Fibroblast of lung (primary cell): ENCODE measurements around the gene GALK2. TPM values are rescaled to one million over a fixed set of nuclear protein-coding genes. Genes with fewer than 3 reads are reported as not detected.
A peak's percentile ranks its signal among the peaks of the same experiment; 100 is the strongest.

Source experiments
- DNase-seq, 2 donors: peaks; one replicate each; pipeline versions ENCODE4 v3.0.0 to v3.0.0-alpha.2; 2010; ENCODE audit warnings: low read depth in 2 of 2
- H2AFZ ChIP-seq: 2 replicates; pipeline ENCODE4 v1.5.1; 2012; ENCODE audit warnings: low read length, control low read depth, inconsistent platforms
- H3K27ac ChIP-seq: 2 replicates; pipeline ENCODE4 v1.5.1; 2011; ENCODE audit warnings: low read length, control low read depth; ENCODE audit not compliant: insufficient read depth
- H3K27me3 ChIP-seq: 2 replicates; pipeline ENCODE4 v1.5.1; 2011; ENCODE audit warnings: mild to moderate bottlenecking, low read length; ENCODE audit not compliant: control insufficient read depth, insufficient read depth
- H3K36me3 ChIP-seq: 2 replicates; pipeline ENCODE4 v1.5.1; 2011; ENCODE audit warnings: low read length; ENCODE audit not compliant: control insufficient read depth, insufficient read depth
- H3K4me1 ChIP-seq: 2 replicates; pipeline ENCODE4 v1.5.1; 2011; ENCODE audit warnings: low read length; ENCODE audit not compliant: control insufficient read depth, insufficient read depth; ENCODE audit errors: extremely low read depth
- H3K4me2 ChIP-seq: 2 replicates; pipeline ENCODE4 v1.5.1; 2011; ENCODE audit warnings: low read length, control low read depth; ENCODE audit not compliant: insufficient read depth; ENCODE audit errors: extremely low read depth
- H3K4me3 ChIP-seq, 4 experiments: fragments of 200-600 bp in 1 of 4; sonication (generic) in 1 of 4; replicated peaks in 1 of 4; 2 replicates each; pipeline ENCODE4 v1.5.1; 2011 to 2016; ENCODE audit warnings: low read length in 4 of 4, low read depth in 3 of 4, mild to moderate bottlenecking in 3 of 4, control low read depth in 2 of 4, inconsistent platforms in 1 of 4, mixed read lengths in 1 of 4; ENCODE audit not compliant: insufficient read depth in 1 of 4; ENCODE audit errors: control extremely low read depth in 1 of 4
- H3K79me2 ChIP-seq: 2 replicates; pipeline ENCODE4 v1.5.1; 2012; ENCODE audit warnings: mild to moderate bottlenecking, low read length, inconsistent platforms; ENCODE audit not compliant: control insufficient read depth, insufficient read depth
- H3K9ac ChIP-seq: 2 replicates; pipeline ENCODE4 v1.5.1; 2011; ENCODE audit warnings: mild to moderate bottlenecking, low read length, control low read depth; ENCODE audit not compliant: insufficient read depth
- H3K9me3 ChIP-seq: 2 replicates; pipeline ENCODE4 v1.5.1; 2012; ENCODE audit warnings: low read depth, low read length; ENCODE audit not compliant: control insufficient read depth, insufficient read depth
- H4K20me1 ChIP-seq: 2 replicates; pipeline ENCODE4 v1.5.1; 2011; ENCODE audit warnings: low read length; ENCODE audit not compliant: control insufficient read depth, insufficient read depth; ENCODE audit errors: extremely low read depth
- CTCF ChIP-seq, 2 donors: IDR thresholded peaks in 1 of 2; conservative IDR thresholded peaks in 1 of 2; 1 replicate in 1 of 2; 2 replicates in 1 of 2; pipeline ENCODE4 v1.5.1; 2011 to 2012; ENCODE audit warnings: low read length in 2 of 2, control low read depth in 1 of 2, inconsistent platforms in 1 of 2, low read depth in 1 of 2, mild to moderate bottlenecking in 1 of 2
- EZH2 ChIP-seq: IDR thresholded peaks from 2 replicates; pipeline ENCODE4 v1.5.1; 2012; ENCODE audit warnings: low read length, control low read depth, mild to moderate bottlenecking; ENCODE audit errors: missing control alignments
- polyA plus RNA-seq, 2 donors: library from polyadenylated mRNA; depleted of rRNA in 1 of 2; stranded (reverse) in 1 of 2; unstranded in 1 of 2; fragments of >200 nt; gene quantifications; 2 replicates each; pipeline ENCODE4 v1.2.1, GENCODE V29; 2011 to 2012; ENCODE audit warnings: missing spikeins in 1 of 2
- total RNA-seq: library from RNA; depleted of rRNA; stranded (reverse); fragments of >200 nt; gene quantifications from 2 replicates; pipeline ENCODE4 v1.2.1, GENCODE V29; 2014

GALK2 gene
- total and polyA plus RNA-seq, 2 donors (not counting 1 experiment from before 2014, with no cell fraction given), result 37.5 to 74.5 TPM

GRCh38 chr15:49278751-49279150 lies 108.7 kb downstream of the GALK2 start:
- Histone ChIP-seq H3K4me3 (no peak overlapping the region), H3K9me3 (no peaks in the 10 kb centered on the region), H3K4me1 (no peaks in the 10 kb centered on the region), H3K27ac (no peak overlapping the region), H3K79me2 (no peaks in the 10 kb centered on the region), H3K36me3 (peaks cover 2% of the 10 kb centered on the region), H3K27me3 (no peaks in the 10 kb centered on the region), H3K9ac (no peak overlapping the region), H3K4me2 (no peak overlapping the region), H4K20me1 (no peaks in the 10 kb centered on the region), H2AFZ (no peak overlapping the region)
- TF ChIP-seq CTCF (conservative IDR thresholded peaks at IDR 0.05 in 1 of 2, IDR thresholded peaks at IDR 0.05 in 1 of 2; ENCODE audit: low read depth in 1 of 2, low read length in 2 of 2), result no peak
- no peak for TF ChIP-seq EZH2
- no peak for DNase-seq

DNA sequence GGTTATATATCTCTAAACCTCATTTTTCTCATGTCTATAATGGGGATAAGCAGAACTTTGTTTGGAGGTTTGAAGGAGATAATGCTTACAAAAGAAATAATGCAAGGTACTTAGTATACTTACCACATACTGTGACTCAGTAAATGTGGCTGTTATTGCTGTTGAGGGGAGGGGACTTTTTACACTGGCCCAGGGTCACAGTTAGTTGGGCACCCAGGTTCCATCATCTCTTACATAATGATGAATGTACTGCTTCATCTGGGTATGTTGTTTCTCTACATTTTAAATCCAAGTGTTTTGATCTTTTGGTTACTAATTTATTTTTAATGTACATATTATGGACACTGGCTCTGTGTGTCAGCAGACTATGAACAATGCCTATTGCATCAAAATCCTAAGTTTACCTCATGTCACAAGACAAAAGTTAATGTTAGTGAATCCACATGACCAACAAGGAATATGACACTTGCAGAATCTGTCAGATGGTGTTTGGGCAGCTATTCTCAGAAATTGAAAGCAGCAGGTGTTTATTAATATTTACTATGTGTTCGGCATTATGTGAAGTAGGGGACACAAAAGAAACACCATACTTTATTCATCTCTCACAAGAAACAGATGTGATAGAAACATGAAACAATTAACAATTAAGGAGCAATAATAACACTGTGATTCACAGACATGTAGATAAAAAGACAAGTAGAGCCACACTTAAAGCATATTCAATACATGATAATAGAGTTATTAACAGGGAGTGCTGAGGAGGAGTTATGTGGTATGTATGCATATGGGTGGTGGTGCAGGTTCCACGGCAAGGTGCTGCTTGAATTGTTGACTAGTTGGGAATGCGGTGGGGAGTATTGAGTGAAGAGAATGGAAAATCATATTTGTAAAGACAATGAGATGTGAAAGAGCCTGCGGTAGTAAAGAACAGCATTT lies 109.7 kb downstream of the GALK2 start:
- Histone ChIP-seq H3K9me3 (no peaks in the 10 kb centered on the region), H3K79me2 (no peaks in the 10 kb centered on the region), H3K4me1 (no peaks in the 10 kb centered on the region), H3K9ac (no peak overlapping the region), H3K4me3 (no peak overlapping the region), H3K4me2 (no peak overlapping the region), H3K27me3 (no peaks in the 10 kb centered on the region), H3K27ac (no peak overlapping the region), H3K36me3 (peaks cover 2% of the 10 kb centered on the region), H2AFZ (no peak overlapping the region), H4K20me1 (no peaks in the 10 kb centered on the region)
- TF ChIP-seq EZH2 (no peak), CTCF (conservative IDR thresholded peaks at IDR 0.05 in 1 of 2, IDR thresholded peaks at IDR 0.05 in 1 of 2; ENCODE audit: low read depth in 1 of 2, low read length in 2 of 2) (no peak)
- no peak for DNase-seq

DNA sequence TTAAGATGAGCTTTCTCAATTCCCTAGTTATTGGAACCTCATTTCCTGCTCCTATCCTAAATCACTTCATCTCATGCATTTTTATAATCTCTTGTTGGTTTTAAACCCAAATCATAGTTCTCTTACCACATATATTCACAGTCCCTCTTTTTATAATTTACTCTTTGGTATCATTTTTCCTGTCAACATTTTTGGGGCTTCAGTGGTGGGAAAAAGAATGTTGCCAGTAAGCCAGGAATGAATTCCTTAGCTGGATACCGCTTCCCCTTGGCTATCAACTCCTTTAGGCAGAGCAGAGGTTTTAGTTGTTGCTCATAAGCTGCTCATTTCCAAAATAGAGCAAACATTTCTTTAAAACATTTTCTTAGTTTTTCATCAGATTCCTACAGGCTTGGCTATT lies 112.3 kb downstream of the GALK2 start:
- H3K36me3 ChIP-seq, result peaks cover 2% of the 10 kb centered on the region
- H3K4me3 ChIP-seq, result no peak overlapping the region
- TF ChIP-seq CTCF (conservative IDR thresholded peaks at IDR 0.05 in 1 of 2, IDR thresholded peaks at IDR 0.05 in 1 of 2; ENCODE audit: low read depth in 1 of 2, low read length in 2 of 2) (no peak), EZH2 (no peak)
- H4K20me1 ChIP-seq, result no peaks in the 10 kb centered on the region
- no peak overlapping the region for H3K4me2 ChIP-seq
- no peak overlapping the region for H3K27ac ChIP-seq
- H3K9ac ChIP-seq, result no peak overlapping the region
- DNase-seq, result peak; percentile 34 to 98
- H2AFZ ChIP-seq, result no peak overlapping the region
- no peaks in the 10 kb centered on the region for H3K27me3 ChIP-seq
- H3K9me3 ChIP-seq, result no peaks in the 10 kb centered on the region
- no peaks in the 10 kb centered on the region for H3K79me2 ChIP-seq
- H3K4me1 ChIP-seq, result no peaks in the 10 kb centered on the region
